ENCODE measurements around the gene RHD.
"Not testable (repeated sequence)": the region's sequence is repeated elsewhere in the genome, so short reads cannot be mapped to it uniquely, and the experiment has no call there.

Gene RHD

GRCh38 chr1:25360596-25361581 is 88.6 kb downstream of the RHD start:
- Histone ChIP-seq H3K4me1 (ENCODE audit: low read length) (no peaks in the 10 kb centered on the region), H3K79me2 (ENCODE audit: low read length) (no peaks in the 10 kb centered on the region), H4K20me1 (ENCODE audit: insufficient read depth, low read length) (no peaks in the 10 kb centered on the region), H3F3A (ENCODE audit: insufficient read depth, low read length) (no peaks in the 10 kb centered on the region), H3K9me3 (replicated peaks; ENCODE audit: insufficient read depth, low read length) (no peaks in the 10 kb centered on the region), H3K27ac (ENCODE audit: low read length) (no peak overlapping the region), H3K9me2 (replicated peaks; ENCODE audit: insufficient read depth, low read length) (no peaks in the 10 kb centered on the region), H2AFZ (ENCODE audit: low read length) (no peak overlapping the region), H3K9ac (ENCODE audit: low read length) (no peak overlapping the region), H3K27me3 (replicated peaks; ENCODE audit: insufficient read depth, low read length) (no peaks in the 10 kb centered on the region), H3K36me3 (replicated peaks; ENCODE audit: insufficient read depth, low read length) (no peaks in the 10 kb centered on the region), H3K4me3 (ENCODE audit: low read length) (no peak overlapping the region), H3K4me2 (ENCODE audit: low read depth, low read length) (no peak overlapping the region)
- no peak for DNase-seq
- TF ChIP-seq EZH2phosphoT487 (IDR thresholded peaks at IDR 0.05; ENCODE audit: low read length) (no peak), EZH2 (optimal IDR thresholded peaks at IDR 0.05; ENCODE audit: low read depth, low read length) (no peak), CTCF (IDR thresholded peaks at IDR 0.05; ENCODE audit: low read length) (no peak)

- TF ChIP-seq CTCF (IDR thresholded peaks at IDR 0.05; ENCODE audit: low read length), result no peak
- TF ChIP-seq EZH2phosphoT487 (IDR thresholded peaks at IDR 0.05; ENCODE audit: low read length), result no peak
- TF ChIP-seq EZH2 (optimal IDR thresholded peaks at IDR 0.05; ENCODE audit: low read depth, low read length), result no peak
- no peak for DNase-seq
Observed at GRCh38 chr1:25361901-25362300, 89.6 kb downstream of the RHD start.

GRCh38 chr1:25362634-25363559 is 90.6 kb downstream of the RHD start:
- not testable (repeated sequence) for DNase-seq; H2AFZ ChIP-seq (ENCODE audit: low read length); H3K9me2 ChIP-seq (replicated peaks; ENCODE audit: insufficient read depth, low read length); H3K27ac ChIP-seq (ENCODE audit: low read length); H3K36me3 ChIP-seq (replicated peaks; ENCODE audit: insufficient read depth, low read length); H3K4me3 ChIP-seq (ENCODE audit: low read length); H3K9ac ChIP-seq (ENCODE audit: low read length); H3K4me2 ChIP-seq (ENCODE audit: low read depth, low read length); H4K20me1 ChIP-seq (ENCODE audit: insufficient read depth, low read length); H3K79me2 ChIP-seq (ENCODE audit: low read length); H3F3A ChIP-seq (ENCODE audit: insufficient read depth, low read length); H3K27me3 ChIP-seq (replicated peaks; ENCODE audit: insufficient read depth, low read length); H3K9me3 ChIP-seq (replicated peaks; ENCODE audit: insufficient read depth, low read length); H3K4me1 ChIP-seq (ENCODE audit: low read length)

More at GRCh38 chr1:25361901-25362300, 89.6 kb downstream of the RHD start:
- Histone ChIP-seq H3K27me3 (replicated peaks; ENCODE audit: insufficient read depth, low read length) (no peaks in the 10 kb centered on the region), H3K79me2 (ENCODE audit: low read length) (no peaks in the 10 kb centered on the region), H2AFZ (ENCODE audit: low read length) (no peak overlapping the region), H3K4me2 (ENCODE audit: low read depth, low read length) (no peak overlapping the region), H3F3A (ENCODE audit: insufficient read depth, low read length) (no peaks in the 10 kb centered on the region), H3K27ac (ENCODE audit: low read length) (no peak overlapping the region), H3K9me3 (replicated peaks; ENCODE audit: insufficient read depth, low read length) (no peaks in the 10 kb centered on the region), H3K4me1 (ENCODE audit: low read length) (no peaks in the 10 kb centered on the region), H3K9ac (ENCODE audit: low read length) (no peak overlapping the region), H4K20me1 (ENCODE audit: insufficient read depth, low read length) (no peaks in the 10 kb centered on the region), H3K9me2 (replicated peaks; ENCODE audit: insufficient read depth, low read length) (no peaks in the 10 kb centered on the region), H3K36me3 (replicated peaks; ENCODE audit: insufficient read depth, low read length) (no peaks in the 10 kb centered on the region), H3K4me3 (ENCODE audit: low read length) (no peak overlapping the region)

Data from MM.1S (cell line).